ENCODE measurements around the gene CNTF. TPM values are rescaled to one million over a fixed set of nuclear protein-coding genes. Genes with fewer than 3 reads are reported as not detected.

Gene CNTF
- total RNA-seq, 2 experiments from 2014 or later, result 1.8 to 2.4 TPM

GRCh38 chr11:58637371-58637770, 14.9 kb downstream of the CNTF start:
- ChIA-PET CTCF (interaction anchor here (0.6 to 4.0 kb wide), 6 partner anchors 7 to 351 kb away, joined by 3 to 27 read pairs (median 5); no protein-coding TSS in a partner anchor), POLR2A (interaction anchor here (0.7 to 1.6 kb wide), 3 partner anchors 9 to 30 kb away, joined by 3 to 4 read pairs (median 4); no protein-coding TSS in a partner anchor)
- ATAC-seq (no peak), DNase-seq (no peak)
- TF ChIP-seq CTCF (IDR thresholded peaks at IDR 0.05), result no peak
- Mint-ChIP-seq H3K4me1 (ENCODE audit: low read depth) (peaks cover 25% of the 10 kb centered on the region), H3K36me3 (ENCODE audit: low read depth) (no peaks in the 10 kb centered on the region), H3K4me3 (no peak overlapping the region), H3K9me3 (no peaks in the 10 kb centered on the region), H3K27me3 (no peaks in the 10 kb centered on the region), H3K27ac (no peak overlapping the region)
- intact Hi-C loops (cut with micrococcal nuclease), result no loop called here

GRCh38 chr11:58639103-58639502, 16.6 kb downstream of the CNTF start:
- no peak overlapping the region for H3K4me3 Mint-ChIP-seq
- POLR2A ChIA-PET, result interaction anchor here (0.6 to 0.8 kb wide), 2 partner anchors 9 kb away, joined by 3 read pairs; no protein-coding TSS in a partner anchor
- H3K27me3 Mint-ChIP-seq, result no peaks in the 10 kb centered on the region
- TF ChIP-seq CTCF (IDR thresholded peaks at IDR 0.05), result no peak
- H3K27ac Mint-ChIP-seq, result no peak overlapping the region
- no peaks in the 10 kb centered on the region for H3K36me3 Mint-ChIP-seq (ENCODE audit: low read depth)
- CTCF ChIA-PET, result interaction anchor here (0.8 to 4.0 kb wide), 4 partner anchors 9 to 35 kb away, joined by 3 to 27 read pairs (median 6); no protein-coding TSS in a partner anchor
- H3K4me1 Mint-ChIP-seq (ENCODE audit: low read depth), result peaks cover 25% of the 10 kb centered on the region
- no peaks in the 10 kb centered on the region for H3K9me3 Mint-ChIP-seq
- ATAC-seq, result no peak
- intact Hi-C loops (cut with micrococcal nuclease), result no loop called here
- no peak for DNase-seq

- peaks cover 25% of the 10 kb centered on the region for H3K4me1 Mint-ChIP-seq (ENCODE audit: low read depth)
- H3K4me3 Mint-ChIP-seq, result no peak overlapping the region
- DNase-seq (no peak), ATAC-seq (no peak)
- TF ChIP-seq CTCF (IDR thresholded peaks at IDR 0.05), result no peak
- ChIA-PET POLR2A (interaction anchor here (0.8 kb wide), 1 partner anchor 10 kb away, joined by 3 read pairs; no protein-coding TSS in a partner anchor), CTCF (interaction anchor here (0.8 to 4.0 kb wide), 8 partner anchors 9 to 72 kb away, joined by 3 to 27 read pairs (median 4); no protein-coding TSS in a partner anchor)
- H3K27ac Mint-ChIP-seq, result no peak overlapping the region
- no peaks in the 10 kb centered on the region for H3K27me3 Mint-ChIP-seq
- intact Hi-C loops (cut with micrococcal nuclease), result no loop called here
- H3K36me3 Mint-ChIP-seq (ENCODE audit: low read depth), result no peaks in the 10 kb centered on the region
- no peaks in the 10 kb centered on the region for H3K9me3 Mint-ChIP-seq
Observed at GRCh38 chr11:58639669-58640068, 17.2 kb downstream of the CNTF start.

- Mint-ChIP-seq H3K4me1 (ENCODE audit: low read depth) (peaks cover 25% of the 10 kb centered on the region), H3K27me3 (no peaks in the 10 kb centered on the region), H3K36me3 (ENCODE audit: low read depth) (no peaks in the 10 kb centered on the region), H3K9me3 (peaks cover 2% of the 10 kb centered on the region), H3K27ac (peak overlapping the region; percentile 50), H3K4me3 (no peak overlapping the region)
- POLR2A ChIA-PET, result interaction anchor here (0.6 to 1.0 kb wide), 2 partner anchors 15 to 137 kb away, joined by 3 to 5 read pairs; no protein-coding TSS in a partner anchor
- ATAC-seq, result peak; percentile 77
- DNase-seq, result no peak
- TF ChIP-seq CTCF (IDR thresholded peaks at IDR 0.05), result no peak
- intact Hi-C loops (cut with micrococcal nuclease), result no loop called here
- CTCF ChIA-PET, result interaction anchor here (1.1 to 4.0 kb wide), 7 partner anchors 10 to 73 kb away, joined by 3 to 27 read pairs (median 4); no protein-coding TSS in a partner anchor
Observed at GRCh38 chr11:58640386-58641023, 18.0 kb downstream of the CNTF start.

- H3K9me3 Mint-ChIP-seq, result peaks cover 9% of the 10 kb centered on the region
- H3K36me3 Mint-ChIP-seq (ENCODE audit: low read depth), result no peaks in the 10 kb centered on the region
- peak overlapping the region; percentile 27 for H3K27ac Mint-ChIP-seq
- no peak for ATAC-seq
- CTCF ChIA-PET, result interaction anchor here (1.2 to 1.7 kb wide), 6 partner anchors 11 to 74 kb away, joined by 3 to 5 read pairs (median 4); no protein-coding TSS in a partner anchor
- TF ChIP-seq CTCF (IDR thresholded peaks at IDR 0.05), result no peak
- intact Hi-C loops (cut with micrococcal nuclease), result no loop called here
- no peaks in the 10 kb centered on the region for H3K27me3 Mint-ChIP-seq
- no peak for DNase-seq
- H3K4me3 Mint-ChIP-seq, result no peak overlapping the region
- POLR2A ChIA-PET, result interaction anchor here (0.6 kb wide), 1 partner anchor 136 kb away, joined by 3 read pairs; no protein-coding TSS in a partner anchor
- H3K4me1 Mint-ChIP-seq (ENCODE audit: low read depth), result peaks cover 25% of the 10 kb centered on the region
Observed at GRCh38 chr11:58641341-58641740, 18.9 kb downstream of the CNTF start.
